HG03442 (cell line): ENCODE results near the gene NTRK2.

ENCODE experiments used
- ATAC-seq: cut with Tn5 transposase; IDR thresholded peaks from one replicate; pipeline ENCODE4 v1.9.1; 2021; ENCODE audit warnings: mild to moderate bottlenecking, moderate library complexity; ENCODE audit not compliant: unreplicated experiment

Gene NTRK2

GRCh38 chr9:84966876-84967830 is 297.6 kb downstream of the NTRK2 start:
- ATAC-seq: no peak

- ATAC-seq: no peak
These were observed 299.6 kb downstream of the NTRK2 start for GRCh38 chr9:84969084-84969483.

- no peak for ATAC-seq
These were observed 300.2 kb downstream of the NTRK2 start for GRCh38 chr9:84969736-84970135.

GRCh38 chr9:84970432-84970831 is 300.9 kb downstream of the NTRK2 start:
- ATAC-seq: no peak

- no peak for ATAC-seq
These were observed 302.0 kb downstream of the NTRK2 start for GRCh38 chr9:84971571-84971970.

- no peak for ATAC-seq
These were observed 304.7 kb downstream of the NTRK2 start for GRCh38 chr9:84974258-84974657.

GRCh38 chr9:84974855-84975254 is 305.3 kb downstream of the NTRK2 start:
- ATAC-seq: no peak

- no peak for ATAC-seq
These were observed 306.4 kb downstream of the NTRK2 start for GRCh38 chr9:84975926-84976325.

GRCh38 chr9:84978661-84979060 is 309.1 kb downstream of the NTRK2 start:
- no peak for ATAC-seq

GRCh38 chr9:84983749-84984148 is 314.2 kb downstream of the NTRK2 start:
- ATAC-seq: no peak

GRCh38 chr9:84988621-84989020 is 319.1 kb downstream of the NTRK2 start:
- no peak for ATAC-seq

GRCh38 chr9:84990416-84990815 is 320.9 kb downstream of the NTRK2 start:
- ATAC-seq: no peak

- no peak for ATAC-seq
These were observed 321.5 kb downstream of the NTRK2 start for GRCh38 chr9:84990850-84991513.

- no peak for ATAC-seq
These were observed 322.0 kb downstream of the NTRK2 start for GRCh38 chr9:84991514-84991870.

- no peak for ATAC-seq
These were observed 322.9 kb downstream of the NTRK2 start for GRCh38 chr9:84992381-84992780.

- ATAC-seq: no peak
These were observed 323.6 kb downstream of the NTRK2 start for GRCh38 chr9:84993105-84993504.

- no peak for ATAC-seq
These were observed 326.5 kb downstream of the NTRK2 start for GRCh38 chr9:84996029-84996428.

GRCh38 chr9:84996716-84997115 is 327.2 kb downstream of the NTRK2 start:
- no peak for ATAC-seq

- no peak for ATAC-seq
These were observed 327.9 kb downstream of the NTRK2 start for GRCh38 chr9:84997472-84997871.

GRCh38 chr9:84998639-84999038 is 329.1 kb downstream of the NTRK2 start:
- ATAC-seq: no peak

GRCh38 chr9:84999788-85000187 is 330.3 kb downstream of the NTRK2 start:
- ATAC-seq: no peak

- ATAC-seq: no peak
These were observed 332.4 kb downstream of the NTRK2 start for GRCh38 chr9:85001925-85002324.
